Left cardiac atrium (tissue), 4 donors: ENCODE results near the gene ATG2B. TPM values are rescaled to one million over a fixed set of nuclear protein-coding genes. Genes with fewer than 3 reads are reported as not detected.

Source experiments
- ATAC-seq, 2 donors: fragments of 200-7000 bp; cut with Tn5 transposase; one replicate each; pipeline ENCODE4 v1.9.1; 2020; ENCODE audit warnings: mild to moderate bottlenecking in 2 of 2, moderate library complexity in 2 of 2
- DNase-seq: peaks from one replicate; pipeline ENCODE4 v3.0.0-alpha.2; 2020
- intact Hi-C, 2 donors: fragments of 100-400 bp; cut with DNase I; formaldehyde crosslinking; loops; one replicate each; pipeline versions ENCODE4 v1.14.1 to v1.15.1; 2022 to 2023
- total RNA-seq, 2 donors: library from RNA; stranded (reverse); fragmentation: NEBNext Ultra II Directional; extraction: Animal tissue kit (Norgen Biotek cat#: 25700); gene quantifications; one replicate each; pipeline ENCODE4 v1.2.1, GENCODE V29; 2021
- donor health status: DM: no; HTN: yes; CAD: no.
- donor health status: DM: no; HTN: yes; CAD: no; lungs with severe emphysema.
- donor health status: DM: yes; HTN: yes; CAD: no.
- donor health status: Dilated cardiomyopathy.

Gene ATG2B
- total RNA-seq, 2 donors from 2014 or later, result 12.4 to 13.3 TPM

- ATAC-seq (no peak), DNase-seq (no peak)
- intact Hi-C loops, result no loop called here
Observed at GRCh38 chr14:96263347-96264199, 99.6 kb downstream of the ATG2B start.

DNA sequence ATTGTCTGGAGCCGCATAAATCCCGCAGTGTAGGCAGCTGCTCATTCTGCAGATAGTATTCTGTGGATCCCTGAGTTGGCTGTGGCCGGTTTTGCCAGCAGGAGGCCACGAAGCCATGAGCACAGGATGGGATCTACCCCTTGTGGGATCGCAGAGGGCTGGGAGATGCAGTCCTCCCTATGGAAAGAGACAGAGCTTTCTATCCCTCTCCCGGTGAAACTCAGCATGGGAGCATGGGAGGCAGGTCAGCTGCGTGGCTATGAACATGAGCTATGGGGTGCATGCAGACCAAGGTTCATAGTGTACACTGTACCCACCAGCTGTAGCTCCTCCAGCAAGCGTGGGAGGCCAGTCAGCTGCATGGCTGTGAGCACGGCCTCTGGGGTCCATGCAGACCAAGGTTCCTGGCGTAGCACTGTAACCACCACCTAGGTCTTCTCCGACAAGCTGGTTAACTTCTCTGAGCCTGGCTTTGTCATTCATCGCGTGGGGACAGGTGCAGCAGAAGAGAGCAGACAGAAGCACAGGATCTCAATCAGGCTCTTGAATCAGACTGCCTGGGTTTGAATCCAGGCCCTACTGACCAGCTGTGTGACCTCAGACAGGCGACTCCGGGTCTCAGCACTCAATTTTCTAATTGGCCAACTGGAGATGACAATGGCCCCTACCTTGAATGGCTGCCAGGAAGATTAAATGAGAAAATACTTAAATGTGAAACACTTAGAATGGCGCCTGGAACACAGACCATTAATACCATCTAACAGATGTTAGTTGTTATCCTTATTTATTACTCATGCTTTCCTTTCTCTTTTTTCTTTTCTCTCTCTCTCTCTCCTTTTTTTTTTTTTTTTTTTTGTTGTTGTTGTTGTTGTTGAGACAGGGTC lies 101.1 kb downstream of the ATG2B start:
- ATAC-seq, result peak in 1 of 2 donors; percentile 32
- intact Hi-C loops, result no loop called here
- DNase-seq, result no peak

DNA sequence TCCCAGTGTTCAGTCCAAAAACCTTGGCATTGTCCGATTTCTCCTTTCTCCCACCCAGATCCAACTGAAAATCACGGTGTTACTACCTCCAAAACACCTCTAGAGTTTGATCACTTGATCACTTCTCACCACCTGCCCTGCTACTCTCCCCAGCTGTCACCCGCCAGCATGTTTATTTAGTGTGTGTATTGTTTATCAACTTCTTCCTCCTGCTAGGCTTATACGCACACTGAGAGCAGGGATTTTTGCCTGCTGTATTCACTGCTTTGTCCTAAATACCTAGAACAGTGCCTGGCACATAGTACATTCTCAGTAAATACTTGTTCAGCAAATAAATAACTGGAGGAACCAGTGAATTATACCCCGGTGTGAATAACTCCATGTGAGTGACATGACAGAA lies 102.1 kb downstream of the ATG2B start:
- intact Hi-C loops, result no loop called here
- ATAC-seq, result no peak

GRCh38 chr14:96260341-96260821 lies 102.8 kb downstream of the ATG2B start:
- ATAC-seq, result no peak

More for the DNA sequence above, 102.1 kb downstream of the ATG2B start:
- no peak for DNase-seq

DNA sequence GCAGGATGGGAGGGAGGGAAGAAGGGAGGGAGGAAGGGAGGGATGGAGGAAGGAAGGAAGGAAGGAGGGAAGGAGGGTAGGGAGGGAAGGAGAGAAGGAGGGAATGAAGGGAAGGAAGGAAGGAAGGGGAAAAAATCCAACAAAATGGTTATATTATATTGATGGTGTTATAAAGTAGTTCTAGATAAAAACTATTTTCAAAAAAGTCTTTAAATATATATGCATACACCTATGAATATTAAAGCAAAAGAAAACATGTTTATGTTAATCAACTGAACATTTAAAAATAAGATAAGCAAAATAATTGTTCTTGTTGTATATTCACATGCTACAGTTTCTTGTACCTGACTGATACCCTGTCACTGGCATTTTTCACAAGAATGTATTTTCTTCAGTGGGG lies 105.2 kb downstream of the ATG2B start:
- ATAC-seq (no peak), DNase-seq (no peak)
- intact Hi-C loops, result no loop called here

More at GRCh38 chr14:96260341-96260821, 102.8 kb downstream of the ATG2B start:
- no peak for DNase-seq
- intact Hi-C loops, result no loop called here

- intact Hi-C loops, result no loop called here
- ATAC-seq (no peak), DNase-seq (no peak)
Observed at GRCh38 chr14:96257056-96257455, 106.1 kb downstream of the ATG2B start.

- DNase-seq (no peak), ATAC-seq (peak in 1 of 2 donors; percentile 38)
- intact Hi-C loops, result no loop called here
Observed at GRCh38 chr14:96256407-96256806, 106.7 kb downstream of the ATG2B start.

DNA sequence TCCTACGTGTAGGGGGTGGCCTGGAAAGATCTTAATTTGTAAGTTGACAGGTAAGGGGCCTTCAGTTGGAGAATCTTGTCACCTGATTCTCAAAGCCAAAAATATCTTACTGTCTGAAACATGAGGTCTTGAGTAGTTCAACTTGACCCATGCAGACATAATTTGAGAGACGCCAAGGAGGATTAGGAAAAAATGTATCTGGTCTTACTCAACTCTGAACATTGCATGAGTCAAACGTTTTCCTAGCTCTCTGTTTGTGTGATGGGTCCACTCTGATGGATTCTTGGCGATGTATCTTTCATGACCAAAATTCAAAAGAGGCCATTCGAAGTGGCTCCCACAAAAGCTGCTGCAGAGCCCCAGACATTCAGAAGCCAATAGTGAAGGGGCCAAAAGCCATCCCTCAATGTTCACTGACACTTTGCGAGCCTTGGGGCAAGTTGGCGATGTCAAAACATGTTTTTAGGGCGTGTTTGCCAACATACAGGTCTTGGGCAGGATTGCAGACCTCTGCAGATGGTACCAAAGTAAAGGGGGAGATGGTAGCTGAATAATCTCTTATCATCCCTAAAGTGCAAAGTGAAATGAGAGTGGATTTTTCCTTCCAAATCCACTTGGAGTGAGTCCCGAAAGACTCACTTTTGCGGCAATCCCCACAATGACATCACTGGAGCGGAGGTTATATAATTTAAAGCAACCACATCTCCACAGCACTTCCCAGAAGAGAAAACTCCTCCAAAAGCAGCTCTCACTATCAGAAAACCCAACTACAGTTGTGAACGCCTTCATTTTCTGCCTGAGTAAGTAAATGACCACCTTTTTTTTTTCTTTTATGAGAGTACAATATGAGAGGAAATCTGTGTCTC lies 107.4 kb downstream of the ATG2B start, which contains the start of gene BDKRB1:
TSS of gene BDKRB1 (plus strand) at position 710 of the 866 bp plus-strand sequence. CDS start 7,473 bp downstream, outside the sequence.
- no peak for DNase-seq
- intact Hi-C loops, result no loop called here
- ATAC-seq, result peak; percentile 67 to 82

DNA sequence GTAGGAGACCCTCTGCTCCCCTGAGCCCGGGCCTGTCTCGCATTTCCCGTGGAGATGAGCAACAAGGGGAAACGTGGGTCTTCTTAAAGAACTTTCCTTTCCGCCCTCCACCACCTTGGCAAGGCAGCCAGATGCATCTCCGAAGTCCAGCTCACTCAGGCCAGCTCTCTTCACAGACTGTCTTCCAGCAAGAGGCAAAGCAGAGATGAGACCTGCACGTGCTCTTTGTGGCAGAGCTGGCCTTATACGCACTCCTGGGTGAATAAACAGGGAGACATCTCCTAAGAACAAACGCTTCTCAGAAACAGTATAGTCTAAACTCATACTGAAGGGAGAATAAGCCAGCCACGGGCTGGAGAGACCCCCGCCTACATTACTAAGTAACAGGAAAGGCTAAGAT lies 108.5 kb downstream of the ATG2B start:
- ATAC-seq, result no peak
- intact Hi-C loops, result no loop called here
- no peak for DNase-seq

DNA sequence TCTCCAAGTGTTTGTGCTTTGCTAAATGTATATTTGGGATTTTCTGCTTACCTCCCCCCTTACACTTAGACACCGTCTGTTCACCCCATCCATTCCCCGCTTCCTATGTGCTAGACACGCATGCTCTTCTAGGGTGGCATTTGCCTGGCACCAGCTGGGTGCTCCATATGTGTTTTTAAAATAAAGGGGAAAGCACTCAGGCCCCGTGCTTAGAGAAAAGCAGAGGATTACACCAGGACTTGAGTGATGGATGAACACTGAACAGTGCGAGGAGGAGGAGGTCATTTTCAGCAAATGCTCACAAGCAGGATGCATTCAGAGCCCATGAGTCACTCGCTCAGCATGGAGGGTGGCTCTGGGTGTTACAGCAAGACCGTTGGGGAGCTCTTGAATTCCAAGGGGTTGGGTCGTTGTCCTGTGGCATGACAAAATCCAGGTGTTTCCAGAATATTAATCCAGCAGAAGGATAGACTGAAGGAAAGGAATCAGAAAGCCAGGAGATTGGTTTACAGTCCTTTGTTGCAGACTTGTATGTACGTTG lies 110.1 kb downstream of the ATG2B start:
- ATAC-seq (peak in 1 of 2 donors; percentile 71), DNase-seq (no peak)
- intact Hi-C loops, result no loop called here

GRCh38 chr14:96252323-96252998 lies 110.7 kb downstream of the ATG2B start:
- DNase-seq (no peak), ATAC-seq (no peak)
- intact Hi-C loops, result no loop called here

- no peak for ATAC-seq
- intact Hi-C loops, result no loop called here
- no peak for DNase-seq
Observed at GRCh38 chr14:96251656-96252155, 111.4 kb downstream of the ATG2B start.

DNA sequence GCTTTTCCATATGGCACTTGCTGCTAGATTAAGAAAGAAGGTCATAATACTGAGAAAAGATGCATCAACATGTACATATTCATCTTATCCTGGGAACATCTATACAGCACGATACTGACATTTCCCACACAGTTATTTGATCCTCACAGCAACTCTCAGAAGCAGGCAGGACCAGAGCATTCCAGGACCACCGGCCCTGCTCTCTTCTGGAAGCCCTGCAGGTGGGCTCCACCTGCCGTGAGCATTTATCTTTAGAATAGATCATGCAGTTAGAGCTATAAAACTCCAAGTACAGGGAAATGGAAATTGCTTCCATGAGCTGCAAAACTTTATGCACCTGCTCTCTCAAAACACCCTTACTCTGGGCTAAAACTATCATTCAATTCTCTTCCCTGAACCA lies 112.7 kb downstream of the ATG2B start:
- intact Hi-C loops, result no loop called here
- no peak for DNase-seq
- no peak for ATAC-seq

- DNase-seq, result no peak
- peak in 1 of 2 donors; percentile 78 for ATAC-seq
- intact Hi-C loops, result no loop called here
Observed at GRCh38 chr14:96249029-96249428, 114.1 kb downstream of the ATG2B start.

GRCh38 chr14:96247031-96247430 lies 116.1 kb downstream of the ATG2B start:
- DNase-seq (no peak), ATAC-seq (no peak)
- intact Hi-C loops, result no loop called here

- intact Hi-C loops, result no loop called here
- DNase-seq, result no peak
- peak; percentile 34 to 92 for ATAC-seq
Observed at GRCh38 chr14:96246539-96246847, 116.6 kb downstream of the ATG2B start.

DNA sequence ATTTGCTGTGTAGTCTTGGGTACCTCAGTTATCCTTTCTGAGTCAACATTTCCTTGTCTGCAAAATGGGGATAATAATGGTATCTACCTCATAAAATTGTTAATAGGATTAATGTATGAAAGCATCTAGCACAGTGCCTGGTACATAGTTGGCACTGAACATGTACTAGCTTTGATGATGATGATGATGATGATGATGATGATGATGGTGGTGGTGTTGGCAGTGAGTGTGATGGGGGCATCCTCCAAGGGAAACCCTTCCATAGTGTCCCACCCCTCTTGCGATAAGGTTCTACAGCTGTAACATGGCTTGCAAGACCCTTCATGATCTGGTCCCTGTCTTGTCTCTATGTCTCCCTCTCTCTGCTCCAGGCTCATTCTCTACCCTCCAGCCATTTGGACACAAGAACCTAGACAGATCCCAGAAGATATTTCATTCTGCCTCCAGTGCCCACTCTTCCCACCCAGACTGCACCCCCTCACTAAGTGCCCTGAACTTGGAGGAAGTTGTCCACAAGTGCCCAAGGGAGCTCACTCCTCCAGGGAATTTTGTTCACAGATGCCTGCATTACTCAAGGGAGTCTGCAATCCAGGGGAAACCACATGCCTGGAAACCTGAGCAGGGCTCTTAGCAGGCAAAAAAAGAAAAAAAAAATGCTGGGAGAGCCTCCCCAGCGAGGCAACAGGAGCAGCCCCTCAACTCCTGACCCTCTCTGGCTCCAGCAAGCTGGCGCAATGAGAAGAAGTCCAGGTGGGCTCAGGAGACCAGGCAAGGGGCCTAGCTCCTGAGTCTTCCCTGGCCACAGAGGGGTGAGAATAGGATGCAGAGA lies 117.2 kb downstream of the ATG2B start:
- no peak for DNase-seq
- ATAC-seq, result peak in 1 of 2 donors; percentile 7
- intact Hi-C loops, result no loop called here
